AG04449 (cell line): ENCODE results near the gene C16orf90.

Experiments
- CTCF ChIA-PET: fragments of 350-600 bp; formaldehyde crosslinking; extraction: SDS; loops from one replicate; lab custom pipeline; 2021; ENCODE audit warnings: antibody characterized with exemption; lab: Yijun Ruan, JAX
- POLR2A ChIA-PET: fragments of 400-600, 350-600 bp; formaldehyde crosslinking; extraction: SDS; loops from one replicate; lab custom pipeline; 2020; ENCODE audit warnings: antibody characterized with exemption, inconsistent platforms; lab: Yijun Ruan, JAX
- DNase-seq: peaks from one replicate; pipeline ENCODE4 v3.0.0-alpha.2; 2010; ENCODE audit warnings: low read depth, low spot score
- H3K4me3 ChIP-seq: 2 replicates; pipeline ENCODE4 v1.5.1; 2011; ENCODE audit warnings: low read depth, mild to moderate bottlenecking, control low read depth, low read length
- CTCF ChIP-seq: IDR thresholded peaks from one replicate; pipeline ENCODE4 v1.5.1; 2011; ENCODE audit warnings: mild to moderate bottlenecking, moderate library complexity, low read length, control low read depth, inconsistent platforms; ENCODE audit not compliant: insufficient read depth; ENCODE audit errors: missing control alignments

Gene C16orf90

GRCh38 chr16:3488801-3489200 is 6.5 kb downstream of the C16orf90 start:
- CTCF ChIA-PET: interaction anchor here (3.0 kb wide), 1 partner anchor 11 kb away, joined by 10 read pairs; the partner anchor contains the start of gene CLUAP1
- TF ChIP-seq CTCF: no peak
- DNase-seq: no peak
- POLR2A ChIA-PET: no interaction called here
- no peak overlapping the region for H3K4me3 ChIP-seq

- POLR2A ChIA-PET: no interaction called here
- no peak overlapping the region for H3K4me3 ChIP-seq
- no peak for DNase-seq
- CTCF ChIA-PET: interaction anchor here (3.0 kb wide), 1 partner anchor 13 kb away, joined by 10 read pairs; the partner anchor contains the start of gene CLUAP1
- no peak for TF ChIP-seq CTCF
These were observed 7.5 kb downstream of the C16orf90 start for GRCh38 chr16:3487521-3488410.

DNA sequence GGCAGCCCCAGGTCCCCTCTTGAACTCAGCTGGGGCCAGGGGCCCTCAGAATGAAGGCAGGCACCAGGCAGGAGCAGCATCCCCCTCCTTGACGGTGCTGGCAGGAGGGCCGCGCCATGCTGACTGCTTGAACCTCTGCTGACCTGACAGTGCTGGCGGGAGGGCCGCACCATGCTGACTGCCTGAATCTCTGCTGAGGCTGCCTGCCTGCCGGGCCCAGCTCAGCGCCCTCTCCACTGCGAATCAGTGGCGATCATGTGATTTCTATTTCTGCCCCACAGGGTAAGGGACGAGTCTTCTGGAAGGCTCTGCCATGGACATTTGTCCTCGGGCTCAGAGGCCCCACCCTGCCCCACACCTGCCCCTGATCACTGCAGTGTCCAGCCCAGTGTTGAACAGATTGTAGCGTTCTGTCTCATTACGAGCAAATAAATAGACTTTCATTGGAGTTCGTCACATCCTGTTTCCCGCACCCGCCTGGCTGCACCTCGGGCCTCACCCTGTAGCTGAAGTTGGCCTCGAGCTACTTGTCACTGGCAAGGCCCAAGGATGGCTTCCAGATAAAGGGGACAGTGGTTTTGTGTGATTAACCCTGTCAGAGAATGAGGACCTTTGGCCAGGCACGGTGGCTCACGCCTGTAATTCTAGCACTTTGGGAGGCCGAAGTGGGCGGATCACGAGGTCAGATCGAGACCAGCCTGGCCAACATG is 8.6 kb downstream of the C16orf90 start:
- no peak for TF ChIP-seq CTCF
- POLR2A ChIA-PET: no interaction called here
- no peak overlapping the region for H3K4me3 ChIP-seq
- no peak for DNase-seq
- CTCF ChIA-PET: interaction anchor here (3.0 kb wide), 1 partner anchor 14 kb away, joined by 10 read pairs; the partner anchor contains the start of gene CLUAP1

- TF ChIP-seq CTCF: no peak
- CTCF ChIA-PET: interaction anchor here (3.0 kb wide), 1 partner anchor 14 kb away, joined by 10 read pairs; the partner anchor contains the start of gene CLUAP1
- no peak overlapping the region for H3K4me3 ChIP-seq
- no peak for DNase-seq
- POLR2A ChIA-PET: no interaction called here
These were observed 9.3 kb downstream of the C16orf90 start for GRCh38 chr16:3485821-3486505.

GRCh38 chr16:3485097-3485745 is 10.1 kb downstream of the C16orf90 start:
- no peak for DNase-seq
- POLR2A ChIA-PET: no interaction called here
- CTCF ChIA-PET: interaction anchor here (1.0 kb wide), 1 partner anchor 21 kb away, joined by 3 read pairs; no protein-coding TSS in a partner anchor
- no peak overlapping the region for H3K4me3 ChIP-seq
- no peak for TF ChIP-seq CTCF
